ENCODE data around the gene ABHD17C. TPM values are rescaled to one million over a fixed set of nuclear protein-coding genes. Genes with fewer than 3 reads are reported as not detected.

Gene ABHD17C
- total RNA-seq, 1 donor from 2014 or later, result 9.3 TPM

GRCh38 chr15:80776420-80777045 is 81.4 kb downstream of the ABHD17C start:
- Histone ChIP-seq H3K27me3 (peaks cover 50% of the 10 kb centered on the region), H3K9ac (no peak overlapping the region), H3K79me2 (ENCODE audit: low read depth) (no peaks in the 10 kb centered on the region), H3K9me3 (ENCODE audit: low read depth) (no peaks in the 10 kb centered on the region), H3K4me3 (no peak overlapping the region), H3K4me1 (peaks cover 9% of the 10 kb centered on the region), H3K36me3 (no peaks in the 10 kb centered on the region), H4K20me1 (ENCODE audit: low read depth) (peaks cover 13% of the 10 kb centered on the region), H3F3A (ENCODE audit: low read depth) (peaks cover 6% of the 10 kb centered on the region), H3K4me2 (no peak overlapping the region), H2AFZ (replicated peaks) (no peak overlapping the region), H3K27ac (no peak overlapping the region)
- no peaks in the 10 kb centered on the region for H3K36me3 Mint-ChIP-seq
- no peak overlapping the region for H3K27ac Mint-ChIP-seq
- TF ChIP-seq EZH2 (IDR thresholded peaks at IDR 0.05), result no peak
- TF ChIP-seq, protein P1, sequence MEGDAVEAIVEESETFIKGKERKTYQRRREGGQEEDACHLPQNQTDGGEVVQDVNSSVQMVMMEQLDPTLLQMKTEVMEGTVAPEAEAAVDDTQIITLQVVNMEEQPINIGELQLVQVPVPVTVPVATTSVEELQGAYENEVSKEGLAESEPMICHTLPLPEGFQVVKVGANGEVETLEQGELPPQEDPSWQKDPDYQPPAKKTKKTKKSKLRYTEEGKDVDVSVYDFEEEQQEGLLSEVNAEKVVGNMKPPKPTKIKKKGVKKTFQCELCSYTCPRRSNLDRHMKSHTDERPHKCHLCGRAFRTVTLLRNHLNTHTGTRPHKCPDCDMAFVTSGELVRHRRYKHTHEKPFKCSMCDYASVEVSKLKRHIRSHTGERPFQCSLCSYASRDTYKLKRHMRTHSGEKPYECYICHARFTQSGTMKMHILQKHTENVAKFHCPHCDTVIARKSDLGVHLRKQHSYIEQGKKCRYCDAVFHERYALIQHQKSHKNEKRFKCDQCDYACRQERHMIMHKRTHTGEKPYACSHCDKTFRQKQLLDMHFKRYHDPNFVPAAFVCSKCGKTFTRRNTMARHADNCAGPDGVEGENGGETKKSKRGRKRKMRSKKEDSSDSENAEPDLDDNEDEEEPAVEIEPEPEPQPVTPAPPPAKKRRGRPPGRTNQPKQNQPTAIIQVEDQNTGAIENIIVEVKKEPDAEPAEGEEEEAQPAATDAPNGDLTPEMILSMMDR (IDR thresholded peaks at IDR 0.05), result peak; percentile 84
- DNase-seq (ENCODE audit: low spot score), result peak; percentile 88
- H3K27me3 Mint-ChIP-seq (ENCODE audit: insufficient read depth, low read depth), result peaks cover 35% of the 10 kb centered on the region
- no peak overlapping the region for H3K4me3 Mint-ChIP-seq
- H3K9me3 Mint-ChIP-seq, result no peaks in the 10 kb centered on the region
- peaks cover 7% of the 10 kb centered on the region for H3K4me1 Mint-ChIP-seq

- Histone ChIP-seq H2AFZ (replicated peaks) (no peak overlapping the region), H3K9me3 (ENCODE audit: low read depth) (no peaks in the 10 kb centered on the region), H3K9ac (no peak overlapping the region), H3K4me1 (peaks cover 9% of the 10 kb centered on the region), H3K4me2 (no peak overlapping the region), H3K27ac (no peak overlapping the region), H3F3A (ENCODE audit: low read depth) (peaks cover 6% of the 10 kb centered on the region), H3K4me3 (no peak overlapping the region), H3K79me2 (ENCODE audit: low read depth) (no peaks in the 10 kb centered on the region), H3K27me3 (peaks cover 56% of the 10 kb centered on the region), H4K20me1 (ENCODE audit: low read depth) (peaks cover 13% of the 10 kb centered on the region), H3K36me3 (no peaks in the 10 kb centered on the region)
- peaks cover 7% of the 10 kb centered on the region for H3K4me1 Mint-ChIP-seq
- no peaks in the 10 kb centered on the region for H3K36me3 Mint-ChIP-seq
- H3K27me3 Mint-ChIP-seq (ENCODE audit: insufficient read depth, low read depth), result peaks cover 38% of the 10 kb centered on the region
- no peak for DNase-seq (ENCODE audit: low spot score)
- no peaks in the 10 kb centered on the region for H3K9me3 Mint-ChIP-seq
- no peak overlapping the region for H3K4me3 Mint-ChIP-seq
- no peak for TF ChIP-seq EZH2 (IDR thresholded peaks at IDR 0.05)
- TF ChIP-seq, protein P1 (IDR thresholded peaks at IDR 0.05), result no peak
- TF ChIP-seq EZH2phosphoT487 (IDR thresholded peaks at IDR 0.05), result no peak
- no peak overlapping the region for H3K27ac Mint-ChIP-seq
These were observed 82.0 kb downstream of the ABHD17C start for GRCh38 chr15:80777137-80777536.

DNA sequence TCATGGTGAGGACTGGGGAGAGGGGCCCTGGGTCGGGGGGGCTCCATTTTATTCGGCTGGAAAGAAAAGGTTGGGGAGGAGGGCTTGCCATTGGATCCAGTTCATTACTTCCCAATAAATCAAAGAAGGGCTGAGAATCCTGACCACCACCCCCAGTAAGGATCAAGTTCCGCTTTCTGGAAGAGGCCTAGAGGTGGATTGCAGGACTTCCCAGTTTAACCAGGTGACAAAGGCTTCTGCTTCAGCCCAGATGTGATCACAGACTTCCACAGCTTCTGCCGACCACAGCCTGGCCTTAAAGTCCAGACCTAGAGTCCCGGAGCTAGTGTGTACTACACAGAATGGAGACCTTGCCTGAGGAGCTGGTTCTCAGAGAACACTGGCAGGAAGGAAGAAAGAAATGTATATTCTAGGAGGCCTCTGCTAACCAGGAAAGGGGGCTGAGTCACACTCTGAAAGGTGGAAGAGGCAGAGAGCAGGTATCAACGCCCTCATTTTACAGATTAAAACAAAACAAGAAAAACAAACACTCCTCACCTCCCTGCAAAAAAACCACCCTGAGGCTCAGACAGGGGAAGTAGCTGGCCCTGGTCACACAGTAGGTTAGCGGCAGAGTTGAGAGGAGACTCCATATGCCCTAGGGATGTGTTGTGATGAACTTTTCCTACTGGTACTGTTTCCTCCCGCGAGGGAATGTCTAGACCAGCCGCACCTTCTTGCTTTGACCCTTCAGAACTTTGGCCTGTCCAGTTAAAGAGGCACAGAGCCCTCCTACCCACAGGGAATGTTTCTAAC is 82.9 kb downstream of the ABHD17C start:
- TF ChIP-seq EZH2 (IDR thresholded peaks at IDR 0.05) (no peak), EZH2phosphoT487 (IDR thresholded peaks at IDR 0.05) (no peak)
- TF ChIP-seq, protein P1 (IDR thresholded peaks at IDR 0.05), result no peak
- Histone ChIP-seq H4K20me1 (ENCODE audit: low read depth) (peaks cover 13% of the 10 kb centered on the region), H3K9ac (no peak overlapping the region), H3K79me2 (ENCODE audit: low read depth) (no peaks in the 10 kb centered on the region), H3K36me3 (no peaks in the 10 kb centered on the region), H3K4me1 (peaks cover 9% of the 10 kb centered on the region), H3K27me3 (peaks cover 65% of the 10 kb centered on the region), H3K4me3 (no peak overlapping the region), H3K27ac (no peak overlapping the region), H3K9me3 (ENCODE audit: low read depth) (no peaks in the 10 kb centered on the region), H3K4me2 (no peak overlapping the region), H3F3A (ENCODE audit: low read depth) (peaks cover 6% of the 10 kb centered on the region), H2AFZ (replicated peaks) (no peak overlapping the region)
- Mint-ChIP-seq H3K9me3 (no peaks in the 10 kb centered on the region), H3K27me3 (ENCODE audit: insufficient read depth, low read depth) (peaks cover 38% of the 10 kb centered on the region), H3K4me3 (peak overlapping the region; percentile 63), H3K36me3 (no peaks in the 10 kb centered on the region), H3K4me1 (peaks cover 7% of the 10 kb centered on the region), H3K27ac (no peak overlapping the region)
- DNase-seq (ENCODE audit: low spot score), result no peak
